Mucosa of stomach (tissue), 1 donor: ENCODE results near the gene IFITM1.
"Not testable (repeated sequence)": the region's sequence is repeated elsewhere in the genome, so short reads cannot be mapped to it uniquely, and the experiment has no call there.

ENCODE experiments used
- H3K27me3 ChIP-seq: one replicate; pipeline ENCODE4 v1.7.0; 2013; ENCODE audit warnings: mild to moderate bottlenecking, low read length; ENCODE audit not compliant: control insufficient read depth, insufficient read depth
- H3K36me3 ChIP-seq: one replicate; pipeline ENCODE4 v1.7.0; 2013; ENCODE audit warnings: low read length; ENCODE audit not compliant: control insufficient read depth, insufficient read depth
- H3K4me1 ChIP-seq: one replicate; pipeline ENCODE4 v1.7.0; 2013; ENCODE audit warnings: mild to moderate bottlenecking, low read length; ENCODE audit not compliant: control insufficient read depth, insufficient read depth
- H3K4me3 ChIP-seq: one replicate; pipeline ENCODE4 v1.7.0; 2013; ENCODE audit warnings: low read length
- H3K9ac ChIP-seq: one replicate; pipeline ENCODE4 v1.7.0; 2013; ENCODE audit warnings: mild to moderate bottlenecking, low read length, moderate library complexity
- H3K9me3 ChIP-seq: one replicate; pipeline ENCODE4 v1.7.0; 2013; ENCODE audit warnings: mild to moderate bottlenecking, low read length, moderate library complexity; ENCODE audit not compliant: control insufficient read depth
- donor health status: Pancreatic carcinoma.

The IFITM1 gene

GRCh38 chr11:355581-356458 is 42.0 kb downstream of the IFITM1 start:
- Histone ChIP-seq H3K9me3 (no peaks in the 10 kb centered on the region), H3K4me3 (no peak overlapping the region), H3K27me3 (peaks cover 9% of the 10 kb centered on the region), H3K9ac (peak overlapping the region; percentile 44), H3K4me1 (peaks cover 21% of the 10 kb centered on the region), H3K36me3 (no peaks in the 10 kb centered on the region)

- H3K9me3 ChIP-seq: no peaks in the 10 kb centered on the region
- H3K36me3 ChIP-seq: no peaks in the 10 kb centered on the region
- H3K27me3 ChIP-seq: peaks cover 12% of the 10 kb centered on the region
- no peak overlapping the region for H3K9ac ChIP-seq
- no peak overlapping the region for H3K4me3 ChIP-seq
- peaks cover 21% of the 10 kb centered on the region for H3K4me1 ChIP-seq
Observed at GRCh38 chr11:356610-357009, 42.8 kb downstream of the IFITM1 start.

- Histone ChIP-seq H3K4me1 (peaks cover 21% of the 10 kb centered on the region), H3K9ac (no peak overlapping the region), H3K36me3 (no peaks in the 10 kb centered on the region), H3K27me3 (peaks cover 12% of the 10 kb centered on the region), H3K9me3 (no peaks in the 10 kb centered on the region), H3K4me3 (no peak overlapping the region)
Observed at GRCh38 chr11:357582-357981, 43.7 kb downstream of the IFITM1 start.

- H3K27me3 ChIP-seq: peaks cover 15% of the 10 kb centered on the region
Observed at GRCh38 chr11:358129-358800, 44.4 kb downstream of the IFITM1 start.

GRCh38 chr11:359181-359714 is 45.4 kb downstream of the IFITM1 start:
- no peak overlapping the region for H3K9ac ChIP-seq
- peaks cover 17% of the 10 kb centered on the region for H3K27me3 ChIP-seq
- no peak overlapping the region for H3K4me3 ChIP-seq
- no peaks in the 10 kb centered on the region for H3K9me3 ChIP-seq
- H3K36me3 ChIP-seq: no peaks in the 10 kb centered on the region
- H3K4me1 ChIP-seq: peaks cover 11% of the 10 kb centered on the region

More at GRCh38 chr11:358129-358800, 44.4 kb downstream of the IFITM1 start:
- no peak overlapping the region for H3K4me3 ChIP-seq
- no peak overlapping the region for H3K9ac ChIP-seq
- no peaks in the 10 kb centered on the region for H3K9me3 ChIP-seq
- H3K36me3 ChIP-seq: no peaks in the 10 kb centered on the region
- peaks cover 16% of the 10 kb centered on the region for H3K4me1 ChIP-seq

- Histone ChIP-seq H3K9ac (no peak overlapping the region), H3K36me3 (no peaks in the 10 kb centered on the region), H3K4me1 (peaks cover 9% of the 10 kb centered on the region), H3K27me3 (peaks cover 24% of the 10 kb centered on the region), H3K9me3 (no peaks in the 10 kb centered on the region), H3K4me3 (no peak overlapping the region)
Observed at GRCh38 chr11:360326-361280, 46.8 kb downstream of the IFITM1 start.

- Histone ChIP-seq H3K36me3 (no peaks in the 10 kb centered on the region), H3K4me1 (peaks cover 7% of the 10 kb centered on the region), H3K4me3 (no peak overlapping the region), H3K9me3 (no peaks in the 10 kb centered on the region), H3K27me3 (peaks cover 32% of the 10 kb centered on the region), H3K9ac (no peak overlapping the region)
Observed at GRCh38 chr11:362642-363442, 49.0 kb downstream of the IFITM1 start.

- H3K27me3 ChIP-seq: peaks cover 37% of the 10 kb centered on the region
- H3K9ac ChIP-seq, H3K9me3 ChIP-seq, H3K4me1 ChIP-seq, H3K4me3 ChIP-seq, H3K36me3 ChIP-seq: not testable (repeated sequence)
Observed at GRCh38 chr11:363443-363805, 49.6 kb downstream of the IFITM1 start.

- Histone ChIP-seq H3K27me3 (peaks cover 41% of the 10 kb centered on the region), H3K36me3 (no peaks in the 10 kb centered on the region), H3K9ac (no peak overlapping the region), H3K9me3 (no peaks in the 10 kb centered on the region), H3K4me3 (no peak overlapping the region), H3K4me1 (peaks cover 7% of the 10 kb centered on the region)
Observed at GRCh38 chr11:363948-364761, 50.3 kb downstream of the IFITM1 start.
